Erythroblast (primary cell): ENCODE measurements around the gene PCF11.

Experiments used
- DNase-seq, 2 experiments: peaks; one replicate each; lab custom pipeline; 2025; lab: John Stamatoyannopoulos, UW
- GATA1 ChIP-seq: IDR thresholded peaks from 2 replicates; pipeline ENCODE4 v1.6.1; 2011; ENCODE audit warnings: low read depth, mild to moderate bottlenecking, control low read depth, low read length, moderate library complexity
- POLR2A ChIP-seq: IDR thresholded peaks from 2 replicates; pipeline ENCODE4 v1.6.1; 2011; ENCODE audit warnings: mild to moderate bottlenecking, low read length

PCF11 gene

GRCh38 chr11:83222499-83222898 lies 65.6 kb downstream of the PCF11 start:
- TF ChIP-seq POLR2A (no peak), GATA1 (no peak)
- no peak for DNase-seq

- TF ChIP-seq GATA1: no peak
- TF ChIP-seq POLR2A: no peak
- no peak for DNase-seq
These were observed 66.5 kb downstream of the PCF11 start for GRCh38 chr11:83223457-83223856.

- no peak for TF ChIP-seq GATA1
- TF ChIP-seq POLR2A: no peak
- no peak for DNase-seq
These were observed 78.9 kb downstream of the PCF11 start for GRCh38 chr11:83235825-83236224.
